ENCODE measurements around the gene SYT11.

Gene SYT11

GRCh38 chr1:155877945-155878344 lies 18.6 kb downstream of the SYT11 start:
- Histone ChIP-seq H3K4me3 (ENCODE audit: low read depth, low read length, poor library complexity, severe bottlenecking) (no peak overlapping the region), H3K79me2 (ENCODE audit: insufficient read depth, low read length) (no peaks in the 10 kb centered on the region), H3K27me3 (ENCODE audit: insufficient read depth, low read length) (no peaks in the 10 kb centered on the region), H3K4me1 (ENCODE audit: insufficient read depth, low read length, severe bottlenecking) (peaks cover 9% of the 10 kb centered on the region), H4K20me1 (ENCODE audit: insufficient read depth, low read length) (no peaks in the 10 kb centered on the region), H3K27ac (ENCODE audit: low read depth, low read length, poor library complexity, severe bottlenecking) (no peak overlapping the region), H3K9ac (ENCODE audit: low read length) (no peak overlapping the region), H3K36me3 (ENCODE audit: insufficient read depth, low read length) (no peaks in the 10 kb centered on the region), H2AFZ (ENCODE audit: low read length) (no peak overlapping the region), H3K9me2 (ENCODE audit: low read depth, low read length) (no peaks in the 10 kb centered on the region), H3K4me2 (ENCODE audit: low read length) (no peak overlapping the region), H3K9me3 (ENCODE audit: low read length) (no peaks in the 10 kb centered on the region), H3F3A (ENCODE audit: insufficient read depth, low read length) (no peaks in the 10 kb centered on the region)
- TF ChIP-seq EZH2 (IDR thresholded peaks at IDR 0.05; ENCODE audit: borderline replicate concordance, low read length) (no peak), CTCF (IDR thresholded peaks at IDR 0.05; ENCODE audit: low read length) (no peak)

GRCh38 chr1:155880251-155880650 lies 20.9 kb downstream of the SYT11 start:
- H3K27me3 ChIP-seq (ENCODE audit: insufficient read depth, low read length) = no peaks in the 10 kb centered on the region
- no peaks in the 10 kb centered on the region for H4K20me1 ChIP-seq (ENCODE audit: insufficient read depth, low read length)

GRCh38 chr1:155880950-155881349 lies 21.6 kb downstream of the SYT11 start:
- Histone ChIP-seq H3K4me1 (ENCODE audit: insufficient read depth, low read length, severe bottlenecking) (peaks cover 34% of the 10 kb centered on the region), H3K27me3 (ENCODE audit: insufficient read depth, low read length) (no peaks in the 10 kb centered on the region), H3K9me3 (ENCODE audit: low read length) (no peaks in the 10 kb centered on the region), H2AFZ (ENCODE audit: low read length) (no peak overlapping the region), H4K20me1 (ENCODE audit: insufficient read depth, low read length) (no peaks in the 10 kb centered on the region), H3K27ac (ENCODE audit: low read depth, low read length, poor library complexity, severe bottlenecking) (no peak overlapping the region), H3K79me2 (ENCODE audit: insufficient read depth, low read length) (no peaks in the 10 kb centered on the region), H3K4me3 (ENCODE audit: low read depth, low read length, poor library complexity, severe bottlenecking) (no peak overlapping the region), H3K9me2 (ENCODE audit: low read depth, low read length) (no peaks in the 10 kb centered on the region), H3K36me3 (ENCODE audit: insufficient read depth, low read length) (no peaks in the 10 kb centered on the region), H3K4me2 (ENCODE audit: low read length) (no peak overlapping the region), H3K9ac (ENCODE audit: low read length) (no peak overlapping the region), H3F3A (ENCODE audit: insufficient read depth, low read length) (no peaks in the 10 kb centered on the region)
- TF ChIP-seq EZH2 (IDR thresholded peaks at IDR 0.05; ENCODE audit: borderline replicate concordance, low read length) = no peak
- TF ChIP-seq CTCF (IDR thresholded peaks at IDR 0.05; ENCODE audit: low read length) = no peak

More at GRCh38 chr1:155880251-155880650, 20.9 kb downstream of the SYT11 start:
- Histone ChIP-seq H3K9ac (ENCODE audit: low read length) (no peak overlapping the region), H3K9me2 (ENCODE audit: low read depth, low read length) (no peaks in the 10 kb centered on the region), H3F3A (ENCODE audit: insufficient read depth, low read length) (no peaks in the 10 kb centered on the region), H3K4me2 (ENCODE audit: low read length) (no peak overlapping the region), H3K4me3 (ENCODE audit: low read depth, low read length, poor library complexity, severe bottlenecking) (no peak overlapping the region), H3K9me3 (ENCODE audit: low read length) (no peaks in the 10 kb centered on the region), H3K36me3 (ENCODE audit: insufficient read depth, low read length) (no peaks in the 10 kb centered on the region), H3K79me2 (ENCODE audit: insufficient read depth, low read length) (no peaks in the 10 kb centered on the region), H3K4me1 (ENCODE audit: insufficient read depth, low read length, severe bottlenecking) (peaks cover 27% of the 10 kb centered on the region), H3K27ac (ENCODE audit: low read depth, low read length, poor library complexity, severe bottlenecking) (no peak overlapping the region), H2AFZ (ENCODE audit: low read length) (no peak overlapping the region)
- TF ChIP-seq CTCF (IDR thresholded peaks at IDR 0.05; ENCODE audit: low read length) (no peak), EZH2 (IDR thresholded peaks at IDR 0.05; ENCODE audit: borderline replicate concordance, low read length) (no peak)
